Activated B cell treated with CpG ODN at 0.5 μM for 24 hours (primary cell): ENCODE results near the gene ATG16L2. TPM values are rescaled to one million over a fixed set of nuclear protein-coding genes. Genes with fewer than 3 reads are reported as not detected.
A peak's percentile ranks its signal among the peaks of the same experiment; 100 is the strongest.

Experiments
- ATAC-seq: fragments of 200-7000 bp; cut with Tn5 transposase; one replicate; pipeline ENCODE4 v1.10.0; 2021; ENCODE audit warnings: low read depth, mild to moderate bottlenecking, moderate library complexity
- CTCF ChIA-PET: fragments of 350-600 bp; sonication (Branson Sonifier 250); formaldehyde crosslinking; loops from one replicate; lab custom pipeline; 2021; ENCODE audit warnings: antibody characterized with exemption; lab: Charles Lee
- POLR2A ChIA-PET: fragments of 350-600 bp; sonication (Branson Sonifier 250); formaldehyde crosslinking; loops from one replicate; lab custom pipeline; 2021; ENCODE audit warnings: antibody characterized with exemption; lab: Charles Lee
- DNase-seq: peaks from one replicate; pipeline ENCODE4 v3.0.0; 2022
- H3K27ac Mint-ChIP-seq: one replicate; pipeline ENCODE4 v1.8.0; 2020; ENCODE audit warnings: mixed read lengths
- H3K27me3 Mint-ChIP-seq: one replicate; pipeline ENCODE4 v1.8.0; 2021; ENCODE audit warnings: mixed read lengths
- H3K36me3 Mint-ChIP-seq: one replicate; pipeline ENCODE4 v1.8.0; 2021; ENCODE audit warnings: low read depth, mixed read lengths
- H3K4me1 Mint-ChIP-seq: one replicate; pipeline ENCODE4 v1.8.0; 2021; ENCODE audit warnings: mixed read lengths
- H3K4me3 Mint-ChIP-seq: one replicate; pipeline ENCODE4 v1.8.0; 2020; ENCODE audit warnings: mild to moderate bottlenecking, mixed read lengths
- H3K9me3 Mint-ChIP-seq: one replicate; pipeline ENCODE4 v1.8.0; 2020; ENCODE audit warnings: mixed read lengths
- intact Hi-C: fragments of 100-400 bp; cut with micrococcal nuclease; formaldehyde crosslinking; loops from one replicate; pipeline ENCODE4 v1.15.1; 2024
- total RNA-seq: library from RNA; stranded (reverse); gene quantifications from 2 replicates; pipeline ENCODE4 v1.2.3, GENCODE V29; 2022
- TF ChIP-seq, protein P1 (sequence below): fragments of 200-600 bp; IDR thresholded peaks from one replicate; pipeline ENCODE4 v1.8.0; 2022; ENCODE audit warnings: antibody characterized with exemption, mild to moderate bottlenecking

ATG16L2 gene
- total RNA-seq, 1 donor from 2014 or later = 96.7 TPM

DNA sequence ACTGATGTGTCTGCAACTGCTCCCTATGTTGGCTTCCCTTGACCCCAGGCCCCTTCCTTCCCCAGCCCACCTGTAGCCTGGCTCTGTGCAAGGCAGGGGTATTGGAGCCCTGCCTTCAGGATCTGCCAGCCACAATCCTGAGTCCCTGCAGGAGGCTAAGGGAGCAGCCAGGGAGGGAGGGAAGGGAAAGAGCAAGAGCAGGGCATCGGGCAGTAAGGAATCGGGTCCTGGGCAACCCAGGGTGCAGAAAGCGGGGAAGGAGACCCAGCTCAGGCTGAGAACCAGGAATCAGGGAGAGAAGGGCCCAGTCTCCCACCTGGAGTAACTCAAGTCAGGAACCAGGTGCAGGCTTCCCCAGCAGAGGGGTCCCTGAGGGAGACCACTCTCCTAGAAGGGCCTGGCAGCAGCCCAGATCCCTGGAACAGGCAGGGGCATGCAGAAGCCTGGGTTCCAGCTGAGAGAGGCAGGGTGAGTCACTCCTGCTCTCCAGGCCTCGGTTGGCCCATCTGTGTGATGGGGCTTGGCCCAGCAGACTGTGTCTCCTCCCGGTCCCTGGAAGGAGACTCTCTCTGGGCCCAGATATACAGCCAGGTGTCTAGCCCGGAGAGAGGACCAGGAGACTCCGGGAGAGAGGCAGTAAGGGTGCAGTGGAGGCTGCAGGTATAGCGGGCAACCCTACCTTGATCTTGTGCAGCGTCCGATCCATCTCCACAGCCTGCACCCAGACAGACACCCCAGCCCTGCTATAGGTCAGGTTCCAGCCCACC lies 33.7 kb upstream of the ATG16L2 start:
- Mint-ChIP-seq H3K36me3 (no peaks in the 10 kb centered on the region), H3K27ac (no peak overlapping the region), H3K4me3 (peak overlapping the region; percentile 81), H3K4me1 (peaks cover 36% of the 10 kb centered on the region), H3K27me3 (no peaks in the 10 kb centered on the region), H3K9me3 (no peaks in the 10 kb centered on the region)
- ATAC-seq (no peak), DNase-seq (no peak)
- TF ChIP-seq, protein P1, sequence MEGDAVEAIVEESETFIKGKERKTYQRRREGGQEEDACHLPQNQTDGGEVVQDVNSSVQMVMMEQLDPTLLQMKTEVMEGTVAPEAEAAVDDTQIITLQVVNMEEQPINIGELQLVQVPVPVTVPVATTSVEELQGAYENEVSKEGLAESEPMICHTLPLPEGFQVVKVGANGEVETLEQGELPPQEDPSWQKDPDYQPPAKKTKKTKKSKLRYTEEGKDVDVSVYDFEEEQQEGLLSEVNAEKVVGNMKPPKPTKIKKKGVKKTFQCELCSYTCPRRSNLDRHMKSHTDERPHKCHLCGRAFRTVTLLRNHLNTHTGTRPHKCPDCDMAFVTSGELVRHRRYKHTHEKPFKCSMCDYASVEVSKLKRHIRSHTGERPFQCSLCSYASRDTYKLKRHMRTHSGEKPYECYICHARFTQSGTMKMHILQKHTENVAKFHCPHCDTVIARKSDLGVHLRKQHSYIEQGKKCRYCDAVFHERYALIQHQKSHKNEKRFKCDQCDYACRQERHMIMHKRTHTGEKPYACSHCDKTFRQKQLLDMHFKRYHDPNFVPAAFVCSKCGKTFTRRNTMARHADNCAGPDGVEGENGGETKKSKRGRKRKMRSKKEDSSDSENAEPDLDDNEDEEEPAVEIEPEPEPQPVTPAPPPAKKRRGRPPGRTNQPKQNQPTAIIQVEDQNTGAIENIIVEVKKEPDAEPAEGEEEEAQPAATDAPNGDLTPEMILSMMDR = no peak
- ChIA-PET POLR2A (interaction anchor here (3.1 kb wide), 1 partner anchor 13 kb away, joined by 19 read pairs; the partner anchor contains the start of gene STARD10), CTCF (no interaction called here)
- intact Hi-C loops = loop anchor here (1.0 kb wide), 3 partner anchors 13 to 35 kb away; partner anchors contain the start of gene ARAP1

DNA sequence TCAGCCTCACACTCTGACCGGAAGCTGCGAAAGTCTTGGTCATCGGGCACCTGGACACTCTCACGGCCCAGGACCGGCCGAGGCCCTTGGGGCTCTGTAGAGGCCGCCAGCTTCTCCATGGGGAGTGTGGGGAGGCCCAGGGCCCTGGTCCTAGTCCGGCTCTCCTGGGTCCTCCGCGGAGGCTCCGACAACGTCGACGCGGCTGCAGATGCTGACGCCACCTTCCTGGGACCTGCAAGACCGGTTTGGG lies 33.2 kb upstream of the ATG16L2 start:
- Mint-ChIP-seq H3K4me3 (peak overlapping the region; percentile 81), H3K27ac (no peak overlapping the region), H3K4me1 (peaks cover 33% of the 10 kb centered on the region), H3K27me3 (no peaks in the 10 kb centered on the region), H3K36me3 (no peaks in the 10 kb centered on the region), H3K9me3 (no peaks in the 10 kb centered on the region)
- TF ChIP-seq, protein P1 = no peak
- CTCF ChIA-PET = interaction anchor here (0.7 to 2.0 kb wide), 2 partner anchors 56 to 357 kb away, joined by 6 to 12 read pairs; no protein-coding TSS in a partner anchor
- ATAC-seq = no peak
- intact Hi-C loops = loop anchor here (1.0 kb wide), 3 partner anchors 12 to 34 kb away; partner anchors contain the start of gene ARAP1
- no peak for DNase-seq
- POLR2A ChIA-PET = interaction anchor here (1.2 to 3.1 kb wide), 4 partner anchors 12 to 43 kb away, joined by 5 to 19 read pairs (median 7); partner anchors contain the start of gene STARD10

DNA sequence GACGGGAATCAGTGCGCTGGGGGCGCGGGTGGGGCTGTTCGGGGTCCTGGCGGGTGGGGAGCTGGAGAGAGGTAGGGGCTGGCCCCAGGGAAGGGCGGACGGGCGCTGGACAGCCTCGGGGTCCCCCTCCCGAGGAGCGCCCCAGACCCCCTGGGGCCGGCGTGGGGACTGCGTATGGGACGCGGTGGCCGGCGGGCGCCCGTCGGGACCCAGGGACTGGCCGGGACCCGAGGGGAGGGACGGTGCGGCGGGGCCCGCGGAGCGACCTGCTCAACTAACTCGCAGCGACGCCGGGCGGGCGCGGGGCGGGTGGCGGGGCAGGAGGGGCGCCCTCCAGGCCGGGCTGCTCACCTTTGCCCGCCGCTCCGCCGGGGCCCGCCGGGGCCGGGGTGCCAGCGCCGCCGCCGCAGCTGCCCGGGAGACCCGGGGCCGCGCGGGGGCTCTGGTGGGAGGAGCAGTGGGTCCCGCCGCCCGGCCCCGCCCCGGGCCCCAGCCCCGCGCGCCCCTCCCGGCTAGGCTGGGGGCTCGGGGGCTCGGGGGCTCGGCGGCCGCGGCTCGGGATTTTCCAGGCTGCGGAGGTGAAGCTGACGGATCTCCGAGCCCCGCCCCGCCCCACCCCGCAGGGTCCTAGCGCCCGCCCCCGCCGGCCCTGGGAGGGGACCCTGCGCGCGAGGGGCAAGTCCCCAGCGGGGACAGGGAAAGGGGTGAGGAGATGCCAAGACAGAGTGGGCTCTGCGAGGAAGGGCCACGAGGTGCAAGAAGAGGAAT lies 32.7 kb upstream of the ATG16L2 start:
- Mint-ChIP-seq H3K27me3 (no peaks in the 10 kb centered on the region), H3K9me3 (no peaks in the 10 kb centered on the region), H3K27ac (no peak overlapping the region), H3K36me3 (no peaks in the 10 kb centered on the region), H3K4me1 (peaks cover 35% of the 10 kb centered on the region), H3K4me3 (peak overlapping the region; percentile 83)
- ChIA-PET CTCF (interaction anchor here (0.7 to 2.0 kb wide), 4 partner anchors 11 to 357 kb away, joined by 3 to 12 read pairs (median 4); no protein-coding TSS in a partner anchor), POLR2A (interaction anchor here (1.0 to 3.1 kb wide), 10 partner anchors 12 to 148 kb away, joined by 3 to 19 read pairs (median 6); partner anchors contain the start of gene STARD10)
- intact Hi-C loops = loop anchor here (1.0 kb wide), 3 partner anchors 12 to 34 kb away; partner anchors contain the start of gene ARAP1
- TF ChIP-seq, protein P1 = no peak
- DNase-seq (peak; percentile 59), ATAC-seq (peak; percentile 82)

DNA sequence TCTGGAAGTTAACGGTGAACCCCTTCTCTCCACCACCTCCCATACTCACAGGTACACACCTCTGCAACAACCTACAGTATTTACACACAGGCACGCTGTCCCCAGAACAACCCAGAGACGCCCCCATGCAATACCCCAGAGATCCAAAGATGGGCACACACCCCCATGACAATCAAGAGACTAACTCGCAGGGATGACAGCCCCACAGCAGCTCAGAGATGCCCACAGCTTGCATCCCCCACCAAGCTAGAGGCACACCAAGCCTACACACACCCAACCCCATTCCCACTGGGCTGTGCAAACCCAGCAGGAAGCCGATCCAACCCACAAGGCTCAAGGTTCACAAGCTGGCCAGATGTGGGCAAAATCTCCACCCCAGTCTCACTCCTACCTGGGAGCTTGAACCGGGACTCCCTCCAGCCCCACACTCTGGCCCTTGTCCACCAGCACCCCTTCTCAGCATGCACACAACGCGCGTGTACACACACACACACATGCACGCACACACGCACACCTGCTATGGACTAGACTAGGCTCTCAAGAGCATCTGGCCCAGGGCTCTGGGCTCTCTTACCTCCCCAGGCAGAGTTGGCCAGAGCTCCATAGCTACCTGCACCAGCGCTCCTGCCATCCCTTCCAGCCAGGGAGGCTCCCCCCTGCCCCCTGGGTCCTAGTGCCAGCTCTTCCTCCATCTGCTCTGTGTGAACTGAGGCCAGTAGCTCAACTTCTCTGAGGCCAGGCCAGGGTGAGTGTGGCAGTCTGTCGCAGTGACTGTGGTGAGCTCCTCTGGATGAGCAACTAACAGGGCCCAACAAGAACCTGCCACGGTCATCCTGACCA lies 31.9 kb upstream of the ATG16L2 start:
- POLR2A ChIA-PET = interaction anchor here (0.5 to 3.1 kb wide), 12 partner anchors 11 to 147 kb away, joined by 3 to 19 read pairs (median 5); partner anchors contain the start of gene STARD10
- H3K4me1 Mint-ChIP-seq = peaks cover 41% of the 10 kb centered on the region
- DNase-seq (no peak), ATAC-seq (peak; percentile 14)
- no peaks in the 10 kb centered on the region for H3K27me3 Mint-ChIP-seq
- H3K9me3 Mint-ChIP-seq = no peaks in the 10 kb centered on the region
- TF ChIP-seq, protein P1 = no peak
- intact Hi-C loops = no loop called here
- no peak overlapping the region for H3K27ac Mint-ChIP-seq
- peak overlapping the region; percentile 83 for H3K4me3 Mint-ChIP-seq
- no peaks in the 10 kb centered on the region for H3K36me3 Mint-ChIP-seq
- CTCF ChIA-PET = interaction anchor here (1.1 to 2.0 kb wide), 3 partner anchors 10 to 57 kb away, joined by 3 to 12 read pairs (median 3); no protein-coding TSS in a partner anchor
